A673 (cell line): ENCODE data around the gene BEST2.

Experiments
- EZH2 ChIP-seq: fragments of 200-600 bp; sonication (generic); IDR thresholded peaks from 2 replicates; pipeline ENCODE4 v1.6.1; 2017; ENCODE audit warnings: borderline replicate concordance, low read depth, mild to moderate bottlenecking, mixed read lengths, antibody characterized with exemption, low read length; ENCODE audit not compliant: poor library complexity, severe bottlenecking
- TF ChIP-seq, protein P1 (sequence below): fragments of 300-800, 200-600 bp; sonication (generic); conservative IDR thresholded peaks from 2 replicates; pipeline ENCODE4 v1.5.1; 2017; ENCODE audit warnings: low read depth, mild to moderate bottlenecking, antibody characterized with exemption, low read length, moderate library complexity, mixed read lengths

DNA sequence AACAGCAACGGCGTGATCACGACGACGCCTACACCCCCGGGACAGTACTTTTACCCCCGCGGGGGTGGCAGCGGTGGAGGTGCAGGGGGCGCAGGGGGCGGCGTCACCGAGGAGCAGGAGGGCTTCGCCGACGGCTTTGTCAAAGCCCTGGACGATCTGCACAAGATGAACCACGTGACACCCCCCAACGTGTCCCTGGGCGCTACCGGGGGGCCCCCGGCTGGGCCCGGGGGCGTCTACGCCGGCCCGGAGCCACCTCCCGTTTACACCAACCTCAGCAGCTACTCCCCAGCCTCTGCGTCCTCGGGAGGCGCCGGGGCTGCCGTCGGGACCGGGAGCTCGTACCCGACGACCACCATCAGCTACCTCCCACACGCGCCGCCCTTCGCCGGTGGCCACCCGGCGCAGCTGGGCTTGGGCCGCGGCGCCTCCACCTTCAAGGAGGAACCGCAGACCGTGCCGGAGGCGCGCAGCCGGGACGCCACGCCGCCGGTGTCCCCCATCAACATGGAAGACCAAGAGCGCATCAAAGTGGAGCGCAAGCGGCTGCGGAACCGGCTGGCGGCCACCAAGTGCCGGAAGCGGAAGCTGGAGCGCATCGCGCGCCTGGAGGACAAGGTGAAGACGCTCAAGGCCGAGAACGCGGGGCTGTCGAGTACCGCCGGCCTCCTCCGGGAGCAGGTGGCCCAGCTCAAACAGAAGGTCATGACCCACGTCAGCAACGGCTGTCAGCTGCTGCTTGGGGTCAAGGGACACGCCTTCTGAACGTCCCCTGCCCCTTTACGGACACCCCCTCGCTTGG, 40.7 kb downstream of the BEST2 start:
- no peak for TF ChIP-seq EZH2
- TF ChIP-seq, protein P1, sequence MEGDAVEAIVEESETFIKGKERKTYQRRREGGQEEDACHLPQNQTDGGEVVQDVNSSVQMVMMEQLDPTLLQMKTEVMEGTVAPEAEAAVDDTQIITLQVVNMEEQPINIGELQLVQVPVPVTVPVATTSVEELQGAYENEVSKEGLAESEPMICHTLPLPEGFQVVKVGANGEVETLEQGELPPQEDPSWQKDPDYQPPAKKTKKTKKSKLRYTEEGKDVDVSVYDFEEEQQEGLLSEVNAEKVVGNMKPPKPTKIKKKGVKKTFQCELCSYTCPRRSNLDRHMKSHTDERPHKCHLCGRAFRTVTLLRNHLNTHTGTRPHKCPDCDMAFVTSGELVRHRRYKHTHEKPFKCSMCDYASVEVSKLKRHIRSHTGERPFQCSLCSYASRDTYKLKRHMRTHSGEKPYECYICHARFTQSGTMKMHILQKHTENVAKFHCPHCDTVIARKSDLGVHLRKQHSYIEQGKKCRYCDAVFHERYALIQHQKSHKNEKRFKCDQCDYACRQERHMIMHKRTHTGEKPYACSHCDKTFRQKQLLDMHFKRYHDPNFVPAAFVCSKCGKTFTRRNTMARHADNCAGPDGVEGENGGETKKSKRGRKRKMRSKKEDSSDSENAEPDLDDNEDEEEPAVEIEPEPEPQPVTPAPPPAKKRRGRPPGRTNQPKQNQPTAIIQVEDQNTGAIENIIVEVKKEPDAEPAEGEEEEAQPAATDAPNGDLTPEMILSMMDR = no peak
